DND-41 (cell line): ENCODE data around the gene TBC1D22A.

Experiments used
- ATAC-seq: fragments of 200-7000 bp; cut with Tn5 transposase; 3 replicates; pipeline ENCODE4 v1.9.1; 2021; ENCODE audit warnings: low read depth; ENCODE audit not compliant: insufficient read depth
- DNase-seq: peaks from one replicate; pipeline ENCODE4 v3.0.0-alpha.2; 2020
- H2AFZ ChIP-seq: 2 replicates; pipeline ENCODE4 v1.6.0; 2012; ENCODE audit warnings: low read depth, low read length
- H3K27ac ChIP-seq: 2 replicates; pipeline ENCODE4 v1.5.1; 2012; ENCODE audit warnings: low read length, inconsistent platforms
- H3K27me3 ChIP-seq: fragments of 200-600 bp; sonication (generic); 2 replicates; pipeline ENCODE4 v1.6.0; 2012; ENCODE audit warnings: low read length, mild to moderate bottlenecking, inconsistent platforms; ENCODE audit not compliant: insufficient read depth, poor library complexity
- H3K36me3 ChIP-seq: 2 replicates; pipeline ENCODE4 v1.5.1; 2012; ENCODE audit warnings: low read length, inconsistent platforms; ENCODE audit not compliant: insufficient read depth
- H3K4me1 ChIP-seq: 2 replicates; pipeline ENCODE4 v1.5.1; 2012; ENCODE audit warnings: mild to moderate bottlenecking, low read length; ENCODE audit not compliant: insufficient read depth
- H3K4me2 ChIP-seq: 2 replicates; pipeline ENCODE4 v1.6.0; 2012; ENCODE audit warnings: mild to moderate bottlenecking, moderate library complexity, low read length, inconsistent platforms; ENCODE audit not compliant: insufficient read depth
- H3K4me3 ChIP-seq, 2 experiments: fragments of 200-600 bp in 1 of 2; shearing (Covaris generic) in 1 of 2; 2 replicates each; pipeline ENCODE4 v1.5.1; 2012 to 2016; ENCODE audit warnings: inconsistent platforms in 2 of 2, low read length in 2 of 2, mild to moderate bottlenecking in 2 of 2, low read depth in 1 of 2, moderate library complexity in 1 of 2
- H3K79me2 ChIP-seq: 2 replicates; pipeline ENCODE4 v1.6.0; 2012; ENCODE audit warnings: low read length, inconsistent platforms; ENCODE audit not compliant: insufficient read depth
- H3K9ac ChIP-seq: 2 replicates; pipeline ENCODE4 v1.6.0; 2012; ENCODE audit warnings: low read depth, mild to moderate bottlenecking, inconsistent platforms, low read length, moderate library complexity
- H3K9me3 ChIP-seq: 2 replicates; pipeline ENCODE4 v1.5.1; 2012; ENCODE audit warnings: low read length, moderate library complexity, mild to moderate bottlenecking, inconsistent platforms; ENCODE audit not compliant: insufficient read depth, severe bottlenecking
- H4K20me1 ChIP-seq: 2 replicates; pipeline ENCODE4 v1.6.0; 2012; ENCODE audit warnings: low read length; ENCODE audit not compliant: insufficient read depth
- EZH2 ChIP-seq: IDR thresholded peaks from 3 replicates; pipeline ENCODE4 v1.6.1; 2012; ENCODE audit warnings: borderline replicate concordance, low read depth, mild to moderate bottlenecking, moderate library complexity, low read length, inconsistent platforms; ENCODE audit not compliant: severe bottlenecking
- TF ChIP-seq, protein P1 (sequence below): IDR thresholded peaks from 2 replicates; pipeline ENCODE4 v1.5.1; 2012; ENCODE audit warnings: borderline replicate concordance, low read length, moderate library complexity, mild to moderate bottlenecking; ENCODE audit not compliant: poor library complexity, severe bottlenecking; ENCODE audit errors: extremely low read depth

Gene TBC1D22A

DNA sequence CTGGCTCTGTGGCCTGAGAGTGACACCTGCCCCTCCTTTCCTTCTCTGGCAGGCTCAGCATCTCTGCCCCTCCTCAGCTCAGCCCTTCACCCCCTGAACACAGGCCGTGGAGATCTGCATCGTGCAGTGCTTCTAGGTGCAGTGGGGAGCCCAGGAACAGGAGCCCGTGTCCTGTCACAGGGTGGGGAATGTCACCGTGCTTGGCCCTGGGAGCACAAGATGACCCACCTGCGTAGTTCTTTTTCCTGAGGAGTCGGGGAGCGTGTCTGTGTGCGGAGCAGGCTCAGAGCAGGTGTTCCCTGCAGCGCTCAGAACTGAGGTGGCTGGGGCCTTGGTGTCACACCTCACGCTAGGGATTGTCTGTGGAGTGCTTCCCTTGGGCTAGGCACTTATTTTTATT lies 10.6 kb downstream of the TBC1D22A start:
- DNase-seq (no peak), ATAC-seq (no peak)
- Histone ChIP-seq H3K4me3 (no peak overlapping the region), H3K36me3 (peaks cover 20% of the 10 kb centered on the region), H4K20me1 (peaks cover 72% of the 10 kb centered on the region), H3K4me1 (peaks cover 13% of the 10 kb centered on the region), H3K9ac (no peak overlapping the region), H2AFZ (no peak overlapping the region), H3K79me2 (peaks cover 91% of the 10 kb centered on the region), H3K27ac (no peak overlapping the region), H3K4me2 (no peak overlapping the region), H3K27me3 (no peaks in the 10 kb centered on the region), H3K9me3 (no peaks in the 10 kb centered on the region)
- TF ChIP-seq, protein P1, sequence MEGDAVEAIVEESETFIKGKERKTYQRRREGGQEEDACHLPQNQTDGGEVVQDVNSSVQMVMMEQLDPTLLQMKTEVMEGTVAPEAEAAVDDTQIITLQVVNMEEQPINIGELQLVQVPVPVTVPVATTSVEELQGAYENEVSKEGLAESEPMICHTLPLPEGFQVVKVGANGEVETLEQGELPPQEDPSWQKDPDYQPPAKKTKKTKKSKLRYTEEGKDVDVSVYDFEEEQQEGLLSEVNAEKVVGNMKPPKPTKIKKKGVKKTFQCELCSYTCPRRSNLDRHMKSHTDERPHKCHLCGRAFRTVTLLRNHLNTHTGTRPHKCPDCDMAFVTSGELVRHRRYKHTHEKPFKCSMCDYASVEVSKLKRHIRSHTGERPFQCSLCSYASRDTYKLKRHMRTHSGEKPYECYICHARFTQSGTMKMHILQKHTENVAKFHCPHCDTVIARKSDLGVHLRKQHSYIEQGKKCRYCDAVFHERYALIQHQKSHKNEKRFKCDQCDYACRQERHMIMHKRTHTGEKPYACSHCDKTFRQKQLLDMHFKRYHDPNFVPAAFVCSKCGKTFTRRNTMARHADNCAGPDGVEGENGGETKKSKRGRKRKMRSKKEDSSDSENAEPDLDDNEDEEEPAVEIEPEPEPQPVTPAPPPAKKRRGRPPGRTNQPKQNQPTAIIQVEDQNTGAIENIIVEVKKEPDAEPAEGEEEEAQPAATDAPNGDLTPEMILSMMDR: no peak
- no peak for TF ChIP-seq EZH2

DNA sequence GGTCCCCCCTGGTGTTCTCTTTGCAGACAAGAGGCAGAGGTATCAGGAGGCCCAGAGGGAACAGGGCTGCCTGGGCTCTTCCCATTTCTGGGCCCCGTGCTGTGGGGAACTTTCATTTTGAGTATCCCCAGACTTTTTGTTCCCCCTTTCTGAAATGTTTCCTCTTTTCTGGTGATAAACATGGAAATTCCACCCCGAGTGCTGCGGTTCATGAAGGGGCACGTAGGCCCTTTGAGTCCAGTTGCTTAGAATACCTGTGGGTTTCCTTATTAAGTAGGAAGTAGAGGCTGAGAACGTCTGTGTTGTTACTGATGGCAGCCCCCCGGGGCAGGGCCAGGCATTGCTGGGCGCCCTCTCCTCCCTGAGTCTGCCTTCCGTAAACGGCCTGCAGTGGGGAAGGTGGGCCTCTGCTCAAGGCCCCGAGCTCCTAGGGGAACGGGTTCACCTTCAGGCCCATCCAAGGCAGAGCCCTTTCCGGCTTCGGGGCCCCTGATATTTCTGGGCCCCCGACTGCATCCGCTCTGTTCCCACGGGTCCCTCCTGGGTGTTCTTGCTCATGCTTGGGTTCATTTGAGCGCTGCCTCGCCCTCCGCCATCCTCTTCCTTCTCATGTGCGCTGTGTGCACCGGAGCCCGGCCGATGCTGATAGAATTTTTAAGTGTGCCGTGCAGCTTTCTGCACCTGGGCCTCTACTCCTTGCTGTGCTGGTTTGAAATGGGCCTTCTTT lies 12.0 kb downstream of the TBC1D22A start:
- Histone ChIP-seq H3K27ac (peak overlapping the region; percentile 24; the same call in 1 of the 2 replicates), H3K4me3 (no peak overlapping the region), H3K9me3 (no peaks in the 10 kb centered on the region), H3K4me2 (no peak overlapping the region), H3K4me1 (peaks cover 13% of the 10 kb centered on the region), H3K9ac (peak overlapping the region; percentile 10; the same call in 1 of the 2 replicates), H2AFZ (no peak overlapping the region), H4K20me1 (peaks cover 64% of the 10 kb centered on the region), H3K27me3 (no peaks in the 10 kb centered on the region), H3K36me3 (peaks cover 21% of the 10 kb centered on the region), H3K79me2 (peaks cover 93% of the 10 kb centered on the region)
- ATAC-seq (no peak), DNase-seq (no peak)
- no peak for TF ChIP-seq EZH2
- TF ChIP-seq, protein P1: no peak

DNA sequence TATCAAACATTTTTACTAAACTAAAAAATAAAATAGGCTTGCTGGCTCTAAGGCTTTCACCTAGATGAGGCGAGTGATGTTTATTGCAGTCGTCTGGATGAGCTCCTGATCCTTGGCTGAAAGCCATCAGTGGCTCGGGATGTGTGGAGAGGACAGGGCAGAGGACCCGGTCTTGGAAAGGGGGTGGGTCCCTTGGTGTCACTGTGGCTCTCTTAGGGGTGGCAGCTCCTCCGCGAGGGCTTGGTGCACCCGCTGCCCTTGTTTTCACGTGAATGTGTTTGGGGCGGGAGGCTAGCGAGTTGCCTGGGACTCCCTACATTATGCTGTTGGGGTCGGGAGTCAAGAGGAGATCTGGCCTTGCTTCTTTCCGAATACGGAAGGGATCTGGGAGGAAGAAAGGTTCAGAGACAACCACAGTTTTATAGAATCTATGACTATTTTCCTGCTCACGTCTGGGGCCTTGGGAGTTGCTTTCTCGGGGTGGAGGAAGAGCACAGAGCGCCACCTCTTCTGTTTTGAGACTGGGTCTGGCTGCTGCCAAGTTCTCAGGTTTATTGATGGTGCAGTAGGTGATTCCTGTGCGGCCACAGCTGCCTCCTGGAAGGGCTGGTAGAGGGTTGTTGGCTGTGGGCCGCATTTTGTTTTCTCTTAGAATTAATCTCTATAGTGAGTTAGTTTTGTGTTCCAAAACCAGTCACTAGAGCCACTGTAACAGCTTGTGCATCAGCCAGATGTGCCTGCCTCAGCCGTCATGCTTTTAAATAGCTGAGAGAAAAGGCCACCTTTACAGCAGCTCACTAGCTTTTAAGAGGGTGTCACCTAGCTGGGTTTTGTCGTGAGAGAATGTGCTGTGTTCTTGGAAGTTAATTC lies 12.8 kb downstream of the TBC1D22A start:
- Histone ChIP-seq H3K9me3 (no peaks in the 10 kb centered on the region), H3K27me3 (no peaks in the 10 kb centered on the region), H3K36me3 (peaks cover 20% of the 10 kb centered on the region), H3K4me2 (no peak overlapping the region), H3K79me2 (peaks cover 93% of the 10 kb centered on the region), H3K27ac (no peak overlapping the region), H4K20me1 (peaks cover 59% of the 10 kb centered on the region), H3K4me3 (no peak overlapping the region), H3K4me1 (peaks cover 13% of the 10 kb centered on the region), H2AFZ (no peak overlapping the region), H3K9ac (no peak overlapping the region)
- DNase-seq (no peak), ATAC-seq (no peak)
- no peak for TF ChIP-seq EZH2
